Forelimb muscle (tissue), 1 donor: ENCODE results near the gene PTGES. TPM values are rescaled to one million over a fixed set of nuclear protein-coding genes. Genes with fewer than 3 reads are reported as not detected.

Experiments used
- DNase-seq: peaks from one replicate; pipeline ENCODE4 v3.0.0-alpha.2; 2013; ENCODE audit warnings: low read depth
- polyA plus RNA-seq: library from polyadenylated mRNA; unstranded; fragments of 120-200 nt; gene quantifications from one replicate; pipeline ENCODE4 v1.2.1, GENCODE V29; 2013; ENCODE audit not compliant: insufficient read length

PTGES gene
- polyA plus RNA-seq, 1 donor: 9.5 TPM

GRCh38 chr9:129693741-129694140 lies 59.1 kb downstream of the PTGES start:
- DNase-seq: no peak

- no peak for DNase-seq
Measured at GRCh38 chr9:129692534-129692933, 60.3 kb downstream of the PTGES start.

Other genes with a start within 250 kb of the PTGES start
- 0.23 TPM for gene C9orf50, start 131.9 kb downstream of the PTGES start, polyA plus RNA-seq
- 37.3 TPM for gene NTMT1, start 126.9 kb downstream of the PTGES start, polyA plus RNA-seq
- 11.8 TPM for gene ASB6, start 110.9 kb downstream of the PTGES start, polyA plus RNA-seq
- gene PRRX2, start 87.4 kb downstream of the PTGES start, polyA plus RNA-seq: 4.5 TPM
- gene TOR1B, start 50.1 kb upstream of the PTGES start, polyA plus RNA-seq: 15.0 TPM
- 23.0 TPM for gene TOR1A, start 71.1 kb upstream of the PTGES start, polyA plus RNA-seq
- gene C9orf78, start 82.2 kb upstream of the PTGES start, polyA plus RNA-seq: 46.7 TPM
- 12.6 TPM for gene USP20, start 82.4 kb upstream of the PTGES start, polyA plus RNA-seq